VCaP (cell line): ENCODE measurements around the gene METTL8.
"Not testable (repeated sequence)": the region's sequence is repeated elsewhere in the genome, so short reads cannot be mapped to it uniquely, and the experiment has no call there.

Experiments
- H3K27ac ChIP-seq: fragments of 450-650 bp; 2 replicates; pipeline ENCODE4 v1.5.1; 2017
- TF ChIP-seq, protein P1 (sequence below): fragments of 450-650 bp; conservative IDR thresholded peaks from 2 replicates; pipeline ENCODE4 v1.5.1; 2017; ENCODE audit warnings: mild to moderate bottlenecking, moderate library complexity

METTL8 gene

DNA sequence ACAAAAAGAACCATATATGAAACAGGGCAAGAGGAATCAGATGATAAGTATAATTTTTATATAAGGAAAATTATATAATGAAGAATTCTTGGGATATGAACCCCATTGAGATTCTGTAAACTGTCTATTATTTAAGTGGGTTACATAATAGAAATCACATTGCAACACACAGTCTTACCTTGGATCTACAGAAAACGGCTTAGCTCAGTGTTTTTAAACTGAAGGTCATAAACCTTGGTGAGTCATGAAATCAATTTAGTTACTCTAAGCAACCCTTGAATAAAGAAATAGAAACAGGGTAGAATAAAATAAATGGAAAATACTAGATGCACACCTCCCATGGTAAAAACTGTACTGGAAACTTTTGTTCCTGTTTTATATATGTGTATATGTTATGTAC, 50.7 kb downstream of the METTL8 start:
- H3K27ac ChIP-seq: no peak overlapping the region
- TF ChIP-seq, protein P1, sequence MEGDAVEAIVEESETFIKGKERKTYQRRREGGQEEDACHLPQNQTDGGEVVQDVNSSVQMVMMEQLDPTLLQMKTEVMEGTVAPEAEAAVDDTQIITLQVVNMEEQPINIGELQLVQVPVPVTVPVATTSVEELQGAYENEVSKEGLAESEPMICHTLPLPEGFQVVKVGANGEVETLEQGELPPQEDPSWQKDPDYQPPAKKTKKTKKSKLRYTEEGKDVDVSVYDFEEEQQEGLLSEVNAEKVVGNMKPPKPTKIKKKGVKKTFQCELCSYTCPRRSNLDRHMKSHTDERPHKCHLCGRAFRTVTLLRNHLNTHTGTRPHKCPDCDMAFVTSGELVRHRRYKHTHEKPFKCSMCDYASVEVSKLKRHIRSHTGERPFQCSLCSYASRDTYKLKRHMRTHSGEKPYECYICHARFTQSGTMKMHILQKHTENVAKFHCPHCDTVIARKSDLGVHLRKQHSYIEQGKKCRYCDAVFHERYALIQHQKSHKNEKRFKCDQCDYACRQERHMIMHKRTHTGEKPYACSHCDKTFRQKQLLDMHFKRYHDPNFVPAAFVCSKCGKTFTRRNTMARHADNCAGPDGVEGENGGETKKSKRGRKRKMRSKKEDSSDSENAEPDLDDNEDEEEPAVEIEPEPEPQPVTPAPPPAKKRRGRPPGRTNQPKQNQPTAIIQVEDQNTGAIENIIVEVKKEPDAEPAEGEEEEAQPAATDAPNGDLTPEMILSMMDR: no peak

DNA sequence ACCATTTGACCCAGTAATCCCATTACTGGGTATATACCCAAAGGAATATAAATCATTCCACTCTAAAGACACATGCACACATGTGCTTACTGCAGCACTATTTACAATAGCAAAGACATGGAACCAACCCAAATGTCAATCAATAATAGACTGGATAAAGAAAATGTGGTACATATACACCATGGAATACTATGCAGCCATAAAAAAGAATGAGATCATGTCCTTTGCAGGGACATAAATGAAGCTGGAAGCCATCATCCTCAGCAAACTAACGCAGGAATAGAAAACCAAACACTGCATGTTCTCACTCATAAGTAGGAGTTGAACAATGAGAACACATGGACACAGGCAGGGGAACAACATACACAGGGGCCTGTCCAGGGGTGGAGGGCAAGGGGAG, 51.6 kb downstream of the METTL8 start:
- H3K27ac ChIP-seq: not testable (repeated sequence)

GRCh38 chr2:171377852-171378251, 55.9 kb downstream of the METTL8 start:
- not testable (repeated sequence) for H3K27ac ChIP-seq

DNA sequence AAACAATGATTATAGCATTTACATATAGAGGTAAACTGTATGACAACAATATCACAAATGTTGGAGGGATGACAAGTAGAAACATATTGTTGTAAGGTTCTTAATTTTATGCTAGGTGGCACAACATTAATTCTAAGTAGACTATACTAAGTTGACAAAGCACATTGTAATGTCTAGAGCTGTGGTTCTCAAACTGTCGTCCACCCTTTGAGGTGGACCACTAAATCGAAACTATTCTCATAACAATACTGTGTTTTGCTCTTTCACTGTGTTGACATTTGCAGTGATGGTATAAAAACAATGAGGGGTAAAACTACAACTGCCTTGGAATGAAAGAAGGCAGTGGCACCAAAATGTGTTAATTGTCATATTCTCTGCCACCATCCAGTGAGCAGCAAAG, 66.1 kb downstream of the METTL8 start:
- H3K27ac ChIP-seq: no peak overlapping the region
- TF ChIP-seq, protein P1: no peak

GRCh38 chr2:171365778-171366177, 68.0 kb downstream of the METTL8 start:
- no peak overlapping the region for H3K27ac ChIP-seq
- TF ChIP-seq, protein P1: no peak

GRCh38 chr2:171365232-171365631, 68.6 kb downstream of the METTL8 start:
- H3K27ac ChIP-seq: no peak overlapping the region
- TF ChIP-seq, protein P1: no peak

- no peak overlapping the region for H3K27ac ChIP-seq
- TF ChIP-seq, protein P1: no peak
These were observed 71.4 kb downstream of the METTL8 start for GRCh38 chr2:171362396-171362795.

DNA sequence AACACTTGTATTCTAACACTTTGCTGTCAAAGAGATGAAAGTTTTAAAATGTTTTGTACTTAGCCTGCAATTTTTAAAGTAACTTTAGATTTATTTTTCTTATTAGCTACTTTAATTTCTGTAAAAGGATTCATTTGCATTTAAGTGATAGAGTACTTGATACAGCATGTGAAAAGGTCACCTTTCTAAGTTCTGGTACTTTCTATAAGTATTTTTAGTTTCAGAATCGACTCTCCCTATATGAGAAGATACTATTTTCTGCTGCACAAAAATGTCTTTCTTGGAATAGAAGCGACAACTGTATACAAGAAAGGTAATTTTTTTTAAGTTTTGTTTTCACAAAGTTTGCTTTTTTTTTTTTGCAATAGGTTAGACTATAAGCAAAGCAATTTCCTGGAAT, 72.9 kb downstream of the METTL8 start:
- TF ChIP-seq, protein P1: no peak
- H3K27ac ChIP-seq: no peak overlapping the region

GRCh38 chr2:171353746-171354145, 80.0 kb downstream of the METTL8 start:
- not testable (repeated sequence) for H3K27ac ChIP-seq

DNA sequence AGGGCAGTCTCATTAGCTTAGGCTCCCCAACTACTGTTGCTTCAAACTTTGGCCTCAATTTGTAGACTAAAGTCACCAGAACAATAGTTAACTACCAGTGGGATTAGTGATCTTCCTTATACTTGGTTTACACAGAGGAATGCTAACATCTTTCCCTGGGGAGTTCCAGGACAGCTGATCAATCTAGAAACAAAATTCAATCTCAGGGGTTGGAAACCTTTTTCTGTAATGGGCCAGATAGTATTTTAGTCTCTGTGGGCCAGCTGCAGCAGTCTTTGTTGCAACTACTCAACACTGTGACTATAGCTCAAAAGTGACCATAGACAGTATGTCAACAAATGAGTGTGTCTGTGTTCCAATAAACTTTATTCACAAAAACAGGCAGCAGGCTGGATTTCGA, 85.7 kb downstream of the METTL8 start:
- peak overlapping the region; percentile 72 for H3K27ac ChIP-seq
- TF ChIP-seq, protein P1: no peak
